NCI-H345 (cell line): ENCODE data around the gene C1orf167.

Experiments
- DNase-seq: peaks from one replicate; lab custom pipeline; 2025; lab: John Stamatoyannopoulos, UW

The C1orf167 gene

DNA sequence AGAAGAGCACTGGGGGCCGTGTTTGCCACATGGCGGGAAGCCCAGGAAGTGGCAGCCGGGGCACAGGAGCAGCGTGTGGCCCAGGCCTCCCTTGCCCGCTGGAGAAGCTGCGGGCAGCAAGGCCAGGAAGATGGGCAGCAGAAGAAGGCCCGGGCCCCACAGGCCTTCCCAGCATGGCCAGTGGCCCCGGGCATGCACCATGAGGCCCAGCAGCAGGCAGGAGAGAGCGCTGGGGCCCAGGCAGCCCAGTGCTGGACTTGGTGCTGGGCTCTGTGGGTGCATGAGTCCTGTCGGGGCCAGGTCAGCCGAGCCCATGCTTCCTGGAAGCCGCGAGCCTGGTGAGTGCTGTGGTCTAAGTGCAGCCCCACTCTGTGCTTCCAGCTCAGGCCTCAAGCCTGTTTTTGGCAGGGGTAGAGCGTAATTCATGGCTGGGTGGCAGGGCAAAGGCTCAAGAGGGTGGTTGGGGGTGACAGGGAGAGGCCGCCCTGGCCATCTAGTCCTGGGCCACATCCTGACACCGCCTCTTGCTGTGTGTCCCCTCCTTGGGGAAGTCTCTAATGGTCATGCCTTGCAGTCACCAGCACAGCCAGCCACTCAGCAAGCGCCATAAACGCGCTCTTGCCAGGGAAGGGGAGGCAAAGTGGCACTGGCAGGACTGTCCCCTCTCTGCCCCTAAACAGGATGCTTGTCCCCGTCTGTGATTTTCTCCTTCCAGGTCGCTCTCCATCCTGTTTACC is 22.4 kb downstream of the C1orf167 start:
- DNase-seq, result no peak

DNA sequence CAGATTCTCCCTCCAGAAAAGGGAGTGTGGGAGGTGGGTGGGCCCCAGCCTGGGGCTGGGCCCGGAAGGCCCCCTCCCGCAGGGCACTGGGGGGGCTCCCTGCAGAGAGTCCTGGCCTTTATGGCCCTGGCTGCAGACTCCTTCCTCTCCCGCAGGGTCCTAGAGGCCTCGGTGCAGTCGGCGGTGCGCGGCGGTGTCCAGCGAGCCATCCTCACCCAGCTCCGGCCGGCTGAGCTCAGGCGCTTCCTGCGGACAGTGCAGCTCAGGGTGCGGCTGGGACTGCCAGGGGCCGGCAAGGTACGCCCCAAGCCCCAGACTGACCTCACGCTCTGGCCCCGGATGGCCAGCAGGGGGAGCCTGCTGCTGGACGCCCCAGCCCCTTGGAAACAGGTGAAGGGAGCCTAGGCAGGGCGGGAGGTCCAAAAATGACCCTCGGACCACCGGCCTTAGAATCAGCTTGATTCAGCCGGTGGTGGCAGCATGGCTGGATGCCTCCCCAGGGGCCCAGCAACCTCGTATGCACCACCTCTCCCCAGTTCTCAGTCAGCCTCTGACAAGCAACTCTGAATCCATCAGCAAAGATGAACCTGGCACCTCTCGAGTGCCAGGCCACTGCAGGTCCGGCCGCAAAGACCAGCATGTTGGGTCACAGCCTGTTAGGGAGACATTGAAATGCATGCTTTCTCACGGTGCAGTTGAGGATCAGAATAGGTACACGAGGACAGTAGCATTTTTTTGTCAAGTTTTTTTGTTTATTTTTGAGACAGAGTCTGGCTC is 23.2 kb downstream of the C1orf167 start:
- DNase-seq, result peak; percentile 11

DNA sequence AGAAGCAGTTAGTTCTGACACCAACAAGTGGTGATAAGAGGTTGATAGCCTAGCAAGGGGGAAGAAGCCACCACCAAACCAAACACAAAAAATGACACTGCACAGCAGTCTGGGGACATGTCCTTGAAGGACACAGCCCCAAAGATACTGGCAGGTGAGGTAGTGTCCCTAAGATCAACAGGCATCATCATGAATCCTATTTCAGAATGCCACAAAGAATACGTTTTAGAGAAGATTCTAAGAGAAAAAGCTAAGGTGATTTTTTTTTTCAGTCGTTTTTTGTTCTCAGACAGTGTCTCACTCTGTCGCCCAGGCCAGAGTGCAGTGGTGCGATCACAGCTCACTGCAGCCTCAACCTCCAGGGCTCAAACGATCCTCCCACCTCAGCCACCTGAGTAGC is 24.2 kb downstream of the C1orf167 start:
- DNase-seq, result no peak

DNA sequence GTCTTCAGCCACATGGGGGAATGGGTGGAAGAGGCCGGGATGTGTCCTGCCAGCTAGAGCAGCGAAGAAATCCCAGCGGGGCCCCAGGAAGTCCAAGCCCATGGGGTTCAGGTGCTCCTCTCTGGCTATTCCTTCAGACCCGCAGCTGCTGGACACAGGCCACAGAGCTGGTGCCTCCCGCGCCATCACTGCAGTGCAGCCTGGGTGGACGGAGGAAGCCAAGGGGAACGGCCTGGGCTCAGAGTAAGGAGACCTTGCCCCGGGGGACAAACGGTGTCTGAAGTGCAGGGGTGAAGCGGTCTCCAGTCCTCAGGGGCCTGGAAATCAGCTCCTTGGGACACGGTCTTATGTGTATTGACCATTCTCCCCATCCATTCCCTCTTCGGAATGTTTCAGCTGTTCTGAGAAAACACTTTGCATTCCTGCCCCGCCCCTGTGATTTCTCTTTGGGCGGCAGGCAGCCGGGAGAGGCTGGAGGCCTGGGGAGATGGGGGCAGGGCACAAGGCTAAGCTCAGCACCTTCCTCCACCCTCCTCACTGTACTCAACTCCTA is 25.3 kb downstream of the C1orf167 start:
- DNase-seq, result no peak

DNA sequence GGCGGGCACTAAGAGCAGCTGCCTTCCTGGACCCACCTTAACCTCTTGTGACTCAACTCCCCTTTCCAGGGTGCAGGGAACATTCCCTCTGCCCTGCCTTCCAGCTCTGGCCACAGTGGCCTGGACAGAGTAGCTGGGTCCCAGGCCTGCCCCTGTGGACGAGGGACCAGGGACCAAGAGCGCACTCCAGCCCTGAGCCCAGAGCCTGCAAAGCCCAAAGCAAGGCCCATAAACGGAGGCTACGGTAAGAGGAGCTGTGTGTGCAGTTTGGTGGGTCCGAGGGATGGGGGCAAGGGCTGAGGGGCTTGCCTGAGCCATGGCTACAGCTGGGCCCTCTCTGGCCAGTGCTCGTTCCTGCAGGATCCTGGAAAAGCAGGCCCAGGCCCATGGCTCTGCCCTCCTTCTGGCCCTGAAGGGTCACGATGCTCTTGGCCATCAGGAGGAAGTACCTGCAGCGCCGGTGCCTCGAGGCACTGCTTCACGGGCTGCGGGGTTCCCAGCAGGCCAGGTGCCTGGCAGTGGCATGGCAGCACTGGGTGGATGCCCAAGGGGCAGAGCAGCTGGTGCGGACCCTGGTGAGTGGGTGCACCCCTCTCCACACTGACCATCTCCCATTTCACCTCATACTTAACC is 25.9 kb downstream of the C1orf167 start:
- no peak for DNase-seq

DNA sequence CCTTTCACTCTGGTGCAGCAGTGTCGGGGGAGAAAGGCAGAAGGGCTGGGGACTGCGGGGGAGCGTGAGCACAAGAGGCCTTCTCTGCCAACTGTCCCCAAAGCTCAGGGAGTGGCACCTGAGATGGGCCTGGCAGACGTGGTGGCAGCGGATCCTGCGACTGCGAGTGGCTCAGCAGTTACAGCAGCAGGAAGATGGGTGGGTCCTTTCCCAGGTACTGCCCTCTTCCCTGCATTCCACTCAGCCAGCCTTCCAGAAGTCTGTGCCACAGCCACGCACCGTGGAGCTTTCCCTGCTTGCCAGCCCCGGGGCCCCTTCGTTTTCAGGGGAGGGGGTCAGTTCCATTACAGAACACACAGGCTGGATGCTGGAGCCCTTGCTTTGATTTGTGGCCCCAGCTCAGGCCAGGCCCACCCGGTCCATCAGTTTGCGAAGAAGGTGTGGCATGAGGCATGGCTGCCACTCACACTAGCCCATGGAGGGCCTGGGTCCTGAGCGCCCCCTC is 26.6 kb downstream of the C1orf167 start:
- no peak for DNase-seq

DNA sequence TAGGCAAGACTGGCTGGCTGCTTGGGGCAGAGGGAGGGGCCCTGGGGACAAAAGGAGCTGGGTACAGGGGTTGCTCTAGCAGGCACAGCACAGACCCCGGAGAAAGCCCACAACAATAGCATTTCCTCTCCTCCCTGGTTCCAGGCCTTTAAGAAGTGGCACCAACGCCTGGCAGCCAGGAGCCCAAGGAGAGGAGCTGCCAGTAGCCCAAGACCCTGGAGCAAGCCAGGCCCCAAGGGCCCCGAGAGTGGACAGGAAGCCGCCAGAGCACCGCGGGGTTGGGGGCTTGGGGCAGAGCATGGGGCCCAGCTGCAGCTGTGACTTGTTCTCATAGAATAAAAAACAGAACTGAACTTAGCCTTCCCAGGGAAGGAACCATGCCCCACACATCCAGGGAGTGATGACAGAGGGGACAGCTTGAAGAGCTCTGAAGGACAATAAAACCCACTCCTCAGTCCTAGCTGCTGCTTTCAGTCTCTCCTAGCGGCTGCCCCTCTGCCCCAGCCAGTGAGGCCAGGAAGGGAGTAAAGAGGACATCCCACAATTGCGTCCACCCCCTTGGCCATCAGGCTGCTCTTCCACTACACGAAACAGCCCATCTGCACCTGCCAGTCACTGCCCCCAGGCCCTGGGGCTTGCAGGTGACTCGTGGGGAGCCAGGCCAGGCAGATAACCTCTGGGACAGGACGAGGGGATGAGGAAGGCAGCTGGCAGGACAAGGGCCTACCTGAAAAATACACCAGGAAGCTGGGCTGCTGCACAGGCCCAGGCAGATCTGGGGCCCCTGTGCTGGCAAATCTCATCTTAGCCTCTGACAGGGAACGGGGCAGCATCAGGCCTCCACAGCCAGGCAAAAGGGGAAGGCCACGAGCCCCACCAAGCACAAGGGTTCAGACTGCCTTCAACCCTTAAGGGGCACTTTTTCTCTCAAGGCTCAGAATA is 27.4 kb downstream of the C1orf167 start:
- DNase-seq, result no peak

DNA sequence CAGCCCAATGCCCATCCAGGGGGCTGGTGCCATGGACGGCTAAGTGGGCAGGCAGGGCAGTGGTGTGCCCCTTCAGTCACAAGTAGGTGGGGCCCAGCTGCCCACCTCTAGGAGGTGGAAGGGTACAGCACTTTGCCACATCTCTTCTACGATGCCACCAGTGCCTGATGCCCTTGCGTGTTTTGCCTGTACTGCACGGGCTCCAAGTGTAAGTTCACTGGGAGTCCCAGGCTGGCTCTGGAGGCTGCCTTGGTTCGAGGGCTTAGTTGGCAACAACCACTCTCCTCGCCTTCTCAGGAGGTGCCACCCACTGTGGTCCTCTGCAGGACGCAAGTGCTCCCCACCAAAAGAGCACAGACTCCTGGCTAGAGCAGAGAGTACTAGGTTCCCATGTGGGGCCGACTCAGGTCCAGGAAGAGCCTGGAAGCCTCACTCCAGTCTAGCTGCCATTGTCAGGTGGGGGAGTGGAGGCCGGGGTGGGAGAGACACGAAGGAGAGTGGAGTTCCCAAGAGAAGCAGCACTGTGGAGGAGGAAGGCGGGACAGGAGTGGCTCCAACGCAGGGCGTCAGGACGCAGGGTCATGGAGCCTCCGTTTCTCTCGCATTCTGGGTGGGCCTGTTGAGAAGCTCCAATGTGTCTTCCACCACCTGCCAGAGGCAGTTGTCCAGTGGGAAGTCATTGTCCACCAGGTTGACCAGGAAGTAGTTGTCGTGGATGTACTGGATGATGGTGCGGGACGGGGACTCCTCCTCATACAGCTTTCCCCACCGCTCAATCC is 28.3 kb downstream of the C1orf167 start:
- DNase-seq, result no peak

DNA sequence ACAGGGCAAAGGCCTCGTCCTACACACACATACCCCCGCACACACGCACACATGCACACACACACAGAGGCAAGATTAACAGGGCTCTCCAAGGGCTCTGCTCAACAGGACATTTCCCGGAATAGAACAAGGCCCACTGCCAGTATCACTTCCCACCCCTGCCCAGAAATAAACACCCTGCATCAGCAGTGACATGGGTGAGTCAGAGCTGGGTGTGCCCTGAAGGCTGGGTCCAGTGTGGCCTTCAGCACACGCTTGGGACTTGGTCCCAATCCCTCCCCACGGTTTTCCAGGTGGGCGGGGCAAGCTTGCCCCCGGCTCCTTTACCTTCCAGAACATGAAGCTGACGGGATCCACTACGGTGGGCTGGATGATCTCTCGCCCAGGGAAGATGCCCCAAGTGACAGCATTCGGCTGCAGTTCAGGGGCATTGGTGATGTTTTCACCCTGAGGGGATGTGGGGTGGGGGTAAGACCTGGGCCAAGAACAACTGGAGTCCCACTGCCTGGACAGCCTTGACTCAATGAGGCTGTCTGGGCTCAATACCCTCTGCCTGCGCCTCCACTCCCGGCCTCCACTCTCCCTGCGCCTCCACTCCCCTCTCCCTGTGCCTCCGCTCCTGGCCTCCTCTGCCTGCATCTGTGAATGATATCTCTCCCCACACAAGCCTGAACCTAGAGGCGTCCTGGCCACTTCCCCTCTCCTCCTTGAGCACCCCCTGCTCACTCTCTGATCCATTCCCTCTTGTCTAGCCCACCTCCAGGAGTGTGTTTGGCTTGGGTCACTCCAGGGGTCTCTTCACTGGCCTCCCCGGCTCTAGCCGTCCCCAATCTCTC is 29.1 kb downstream of the C1orf167 start:
- no peak for DNase-seq

DNA sequence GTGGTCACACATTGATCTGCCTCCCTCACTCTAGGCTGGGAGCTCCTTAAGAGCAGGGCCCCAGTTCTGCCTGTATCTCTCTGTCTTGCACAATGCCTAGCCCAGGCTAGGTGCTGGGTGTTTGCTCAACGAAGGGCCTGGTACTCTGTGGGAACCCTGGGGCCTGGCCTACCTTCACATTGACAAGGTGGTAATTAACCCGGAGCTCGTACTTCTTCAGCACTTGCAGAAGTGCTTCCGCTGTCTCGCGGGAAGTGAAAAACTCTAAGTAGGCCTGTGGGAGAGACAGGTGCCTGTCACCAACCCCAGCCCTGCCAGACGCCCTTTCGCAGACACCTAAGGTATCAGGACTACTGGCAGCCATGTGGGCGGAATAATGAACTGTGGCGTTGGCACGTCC is 30.1 kb downstream of the C1orf167 start:
- no peak for DNase-seq

DNA sequence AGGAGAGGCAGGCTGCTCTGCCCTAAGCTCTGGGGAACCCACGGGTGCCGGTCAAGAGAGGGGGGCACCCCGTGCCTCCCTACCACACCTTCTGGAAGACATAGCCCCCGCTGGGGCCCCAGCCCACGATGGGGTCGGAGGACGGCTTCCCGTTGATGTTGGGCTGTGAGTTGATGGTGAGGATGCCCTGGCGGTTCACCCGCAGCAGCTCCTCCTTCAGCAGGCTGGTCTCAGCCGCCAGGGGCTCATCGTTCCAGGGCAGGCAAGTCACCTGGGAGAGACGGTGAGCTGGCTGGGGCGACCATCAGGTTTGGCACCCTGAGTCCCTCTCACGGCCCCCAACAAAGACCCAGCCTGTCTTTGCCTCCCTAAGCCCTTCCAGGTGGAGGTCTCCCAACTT is 31.8 kb downstream of the C1orf167 start:
- no peak for DNase-seq

DNA sequence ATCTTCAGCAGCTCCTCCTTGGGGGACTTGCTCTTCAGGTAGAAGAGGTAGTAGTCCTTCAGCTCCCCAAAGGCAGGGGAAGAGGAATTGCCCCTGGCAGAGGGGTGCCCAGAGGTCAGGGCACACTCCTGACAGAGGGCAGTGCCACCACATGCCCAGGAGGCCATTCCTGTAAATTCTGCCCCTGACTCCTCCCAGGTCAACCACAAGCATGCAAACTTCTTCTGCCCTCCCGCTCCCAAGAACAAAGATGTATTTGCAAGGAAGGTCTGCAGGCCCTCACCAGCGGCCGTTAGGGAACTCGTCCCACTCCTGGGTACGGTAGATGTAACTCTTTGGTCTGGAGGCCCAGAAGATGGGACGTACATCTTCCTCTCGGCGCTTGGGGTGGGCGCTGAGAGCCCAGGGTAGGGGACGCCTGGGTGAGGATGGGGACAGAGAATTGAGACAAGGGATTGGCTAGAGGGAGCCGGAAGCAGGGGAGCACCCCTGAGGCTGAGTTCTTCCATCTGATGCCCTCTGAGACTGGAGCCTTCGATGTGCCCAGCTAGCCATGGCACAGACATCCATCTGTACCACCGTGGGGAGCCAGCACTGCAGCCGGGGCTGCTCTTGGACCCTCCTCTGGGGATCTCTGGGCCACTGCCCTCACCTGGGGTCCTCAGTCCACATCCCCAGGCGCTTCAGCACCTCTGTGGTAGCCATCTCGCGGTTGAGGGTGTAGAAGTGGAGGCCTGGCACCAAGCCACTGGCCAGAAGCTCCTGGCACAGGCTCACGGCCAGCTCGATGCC is 32.6 kb downstream of the C1orf167 start:
- DNase-seq, result no peak

DNA sequence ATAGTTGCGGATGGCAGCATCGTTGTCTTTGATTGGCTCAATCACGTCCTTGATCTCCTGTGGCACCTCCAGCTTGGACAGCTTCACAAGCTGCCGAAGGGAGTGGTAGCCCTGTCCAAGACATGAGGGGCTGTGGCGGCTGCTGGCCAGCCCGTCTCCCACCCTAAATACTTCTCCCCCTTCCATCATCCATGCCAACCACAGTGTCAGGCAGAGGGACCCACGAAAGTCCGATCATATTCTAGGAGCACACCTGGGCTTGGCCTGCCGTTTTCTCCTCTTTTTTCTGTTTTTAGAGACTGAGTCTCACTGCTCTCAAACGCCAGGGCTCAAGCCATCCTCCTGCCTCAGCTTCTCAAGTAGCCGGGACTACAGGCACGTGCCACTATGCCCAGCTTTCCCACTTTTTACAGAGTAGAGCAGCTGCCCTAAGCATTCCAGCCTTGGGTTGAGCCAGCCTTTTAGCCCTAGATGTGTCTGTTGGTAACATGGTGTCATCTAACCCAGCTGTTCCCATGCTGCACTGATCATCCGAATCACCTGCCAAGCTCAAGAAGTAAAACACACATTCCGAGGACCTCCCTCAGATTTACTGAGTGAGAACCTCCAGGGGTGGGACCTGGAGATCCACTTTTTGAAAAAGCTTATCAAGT is 33.4 kb downstream of the C1orf167 start:
- no peak for DNase-seq

DNA sequence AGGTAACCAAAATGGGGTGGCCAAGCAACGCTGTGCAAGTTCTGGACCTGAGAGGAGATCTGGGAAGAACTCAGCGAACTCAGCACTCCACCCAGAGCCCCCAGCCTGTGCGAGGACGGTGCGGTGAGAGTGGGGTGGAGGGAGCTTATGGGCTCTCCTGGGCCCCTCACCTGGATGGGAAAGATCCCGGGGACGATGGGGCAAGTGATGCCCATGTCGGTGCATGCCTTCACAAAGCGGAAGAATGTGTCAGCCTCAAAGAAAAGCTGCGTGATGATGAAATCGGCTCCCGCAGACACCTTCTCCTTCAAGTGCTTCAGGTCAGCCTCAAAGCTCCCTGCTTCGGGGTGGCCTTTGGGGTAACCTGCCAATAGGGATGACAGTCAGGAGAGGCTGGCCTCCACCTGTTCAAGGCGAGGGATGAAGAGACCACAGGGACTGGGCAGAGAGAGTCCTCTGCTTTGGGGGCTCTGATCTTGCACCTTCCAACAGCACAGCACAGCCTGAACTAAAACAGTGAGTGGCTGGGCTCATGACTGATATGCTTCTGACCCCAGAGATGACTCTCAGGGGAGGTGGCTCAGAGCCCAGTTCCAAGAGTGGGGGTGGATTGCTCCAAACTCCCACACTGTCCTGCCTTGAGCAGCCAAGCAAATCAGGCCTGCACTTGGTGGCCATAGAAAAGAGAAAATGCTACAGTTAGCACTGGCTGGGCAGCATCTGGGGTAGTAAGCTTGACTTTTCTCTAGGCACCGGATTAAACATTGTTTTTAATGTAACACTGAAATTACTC is 34.2 kb downstream of the C1orf167 start:
- no peak for DNase-seq

DNA sequence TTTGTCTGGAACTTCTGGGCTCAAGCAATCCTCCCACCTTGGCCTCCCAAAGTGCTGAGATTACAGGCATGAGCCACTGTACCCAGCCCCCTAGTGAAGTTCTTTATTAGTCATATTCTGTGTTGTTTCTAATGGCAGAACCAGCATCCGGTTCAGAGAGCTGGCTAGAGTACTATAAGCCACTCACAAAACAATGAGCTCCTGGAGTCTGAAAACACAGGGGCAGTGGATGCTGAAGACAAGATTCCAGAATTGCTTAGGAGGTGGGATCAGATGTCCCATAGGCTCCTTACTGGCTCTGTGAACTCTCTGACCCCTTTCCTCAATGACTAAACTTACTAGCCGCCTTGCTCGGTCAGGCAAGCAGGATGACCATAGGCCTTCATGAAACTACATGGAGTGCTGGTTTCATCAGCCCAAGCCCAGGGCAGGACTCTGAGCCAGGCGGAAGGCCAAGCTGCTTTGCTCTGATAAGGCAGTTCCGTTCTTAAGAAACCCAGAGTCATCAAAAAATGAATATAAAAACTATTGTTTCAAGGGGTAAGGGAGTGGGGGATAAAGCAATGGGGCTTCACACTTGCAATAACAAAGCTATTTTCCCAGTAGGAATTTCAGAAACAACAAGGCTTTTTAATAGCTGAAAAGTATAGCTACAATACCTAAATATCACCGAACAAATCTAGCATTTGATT is 35.7 kb downstream of the C1orf167 start:
- DNase-seq, result no peak

DNA sequence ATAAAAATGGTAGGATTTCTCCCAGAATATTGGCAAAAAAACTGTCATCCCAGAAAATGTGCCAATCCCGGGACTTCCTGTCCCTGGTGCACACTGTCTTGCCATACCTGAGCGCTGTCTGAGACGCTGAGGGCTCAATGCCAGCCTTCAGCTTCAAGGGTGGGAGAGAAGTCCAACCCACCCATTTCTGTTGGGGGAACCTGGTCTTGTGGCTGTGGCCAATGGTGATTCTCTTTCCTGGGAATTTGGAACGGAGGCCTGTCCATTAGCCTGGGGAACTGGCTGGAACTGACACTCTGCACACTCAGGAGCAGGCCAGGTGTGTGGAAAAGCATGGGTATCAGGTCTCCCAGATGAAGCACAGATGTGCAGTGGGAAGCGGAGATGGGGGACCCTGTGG is 37.1 kb downstream of the C1orf167 start:
- no peak for DNase-seq

DNA sequence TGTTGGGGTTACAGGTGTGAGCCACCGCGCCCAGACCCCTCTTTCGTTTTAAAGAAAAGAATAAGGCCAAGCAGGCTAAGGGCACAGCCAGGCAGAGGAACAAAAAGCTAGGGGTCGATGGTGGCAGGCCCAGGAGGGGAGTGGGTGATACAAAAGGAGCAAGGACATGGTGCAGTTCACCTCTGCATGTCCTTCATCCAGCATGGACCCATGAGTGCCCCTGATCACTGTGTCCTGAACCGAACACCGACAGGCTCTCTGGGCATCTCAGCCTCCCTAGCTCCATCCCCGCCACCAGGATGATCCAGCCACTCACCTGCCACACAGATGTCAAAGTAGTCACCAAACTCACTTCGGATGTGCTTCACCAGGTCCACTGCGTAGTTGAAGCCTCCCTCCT is 37.9 kb downstream of the C1orf167 start:
- DNase-seq, result no peak
